NOMO-1 treated with DMSO at 0.1 percent for 48 hours (cell line): ENCODE data around the gene GMPR2.

Experiments
- DNase-seq: peaks from one replicate; lab custom pipeline; 2025; ENCODE audit not compliant: unreplicated experiment; lab: John Stamatoyannopoulos, UW

Gene GMPR2

GRCh38 chr14:24250354-24250753 lies 17.6 kb downstream of the GMPR2 start:
- no peak for DNase-seq

GRCh38 chr14:24251880-24252288 lies 19.2 kb downstream of the GMPR2 start:
- no peak for DNase-seq

GRCh38 chr14:24252289-24253124 lies 19.8 kb downstream of the GMPR2 start:
- no peak for DNase-seq

- no peak for DNase-seq
Observed at GRCh38 chr14:24253936-24254335, 21.2 kb downstream of the GMPR2 start.

GRCh38 chr14:24254630-24255392 lies 22.1 kb downstream of the GMPR2 start:
- DNase-seq, result no peak

- DNase-seq, result no peak
Observed at GRCh38 chr14:24255438-24255837, 22.7 kb downstream of the GMPR2 start.

GRCh38 chr14:24255931-24256711 lies 23.4 kb downstream of the GMPR2 start:
- no peak for DNase-seq

GRCh38 chr14:24256960-24257359 lies 24.2 kb downstream of the GMPR2 start:
- DNase-seq, result no peak

GRCh38 chr14:24258119-24258518 lies 25.4 kb downstream of the GMPR2 start:
- DNase-seq, result no peak

- no peak for DNase-seq
Observed at GRCh38 chr14:24258548-24259265, 26.0 kb downstream of the GMPR2 start.

- DNase-seq, result no peak
Observed at GRCh38 chr14:24259282-24260025, 26.7 kb downstream of the GMPR2 start.

- DNase-seq, result no peak
Observed at GRCh38 chr14:24260026-24260779, 27.5 kb downstream of the GMPR2 start.

GRCh38 chr14:24260780-24261157 lies 28.0 kb downstream of the GMPR2 start:
- DNase-seq, result no peak

- no peak for DNase-seq
Observed at GRCh38 chr14:24261256-24261968, 28.7 kb downstream of the GMPR2 start.

GRCh38 chr14:24261969-24262327 lies 29.2 kb downstream of the GMPR2 start:
- DNase-seq, result no peak

- DNase-seq, result no peak
Observed at GRCh38 chr14:24262821-24263733, 30.3 kb downstream of the GMPR2 start, which contains the start of gene TGM1. Gene TGM1, minus strand, starts transcription at chr14:24263177. Its CDS starts 825 bp downstream, at chr14:24262352.

- DNase-seq, result no peak
Observed at GRCh38 chr14:24263848-24264247, 31.1 kb downstream of the GMPR2 start.

- no peak for DNase-seq
Observed at GRCh38 chr14:24264298-24264697, 31.6 kb downstream of the GMPR2 start.
